Bronchial epithelial cell (primary cell): ENCODE measurements around the gene CHID1. TPM values are rescaled to one million over a fixed set of nuclear protein-coding genes. Genes with fewer than 3 reads are reported as not detected.
A peak's percentile ranks its signal among the peaks of the same experiment; 100 is the strongest.

Experiments
- DNase-seq: peaks from one replicate; pipeline ENCODE4 v3.0.0-alpha.2; 2010; ENCODE audit warnings: low read depth
- FAIRE-seq: peaks from 2 replicates; lab custom pipeline; 2011; peaks lifted over from hg19 to GRCh38; lab: Jason Lieb, UNC
- H3K27me3 ChIP-seq: 2 replicates; pipeline ENCODE4 v1.5.1; 2011; ENCODE audit warnings: low read length; ENCODE audit not compliant: control insufficient read depth, insufficient read depth
- H3K36me3 ChIP-seq: 2 replicates; pipeline ENCODE4 v1.5.1; 2011; ENCODE audit warnings: low read length; ENCODE audit not compliant: control insufficient read depth, insufficient read depth
- H3K4me3 ChIP-seq: 2 replicates; pipeline ENCODE4 v1.5.1; 2011; ENCODE audit warnings: mild to moderate bottlenecking, low read depth, low read length, control low read depth
- CTCF ChIP-seq: IDR thresholded peaks from 2 replicates; pipeline ENCODE4 v1.5.1; 2011; ENCODE audit warnings: mild to moderate bottlenecking, moderate library complexity, low read length, control low read depth, inconsistent platforms; ENCODE audit not compliant: insufficient read depth, severe bottlenecking
- total RNA-seq: library from RNA; depleted of rRNA; stranded (reverse); fragments of >200 nt; gene quantifications from 2 replicates; pipeline ENCODE4 v1.2.1, GENCODE V29; 2014

The CHID1 gene
- total RNA-seq, 1 donor from 2014 or later, result 42.6 TPM

DNA sequence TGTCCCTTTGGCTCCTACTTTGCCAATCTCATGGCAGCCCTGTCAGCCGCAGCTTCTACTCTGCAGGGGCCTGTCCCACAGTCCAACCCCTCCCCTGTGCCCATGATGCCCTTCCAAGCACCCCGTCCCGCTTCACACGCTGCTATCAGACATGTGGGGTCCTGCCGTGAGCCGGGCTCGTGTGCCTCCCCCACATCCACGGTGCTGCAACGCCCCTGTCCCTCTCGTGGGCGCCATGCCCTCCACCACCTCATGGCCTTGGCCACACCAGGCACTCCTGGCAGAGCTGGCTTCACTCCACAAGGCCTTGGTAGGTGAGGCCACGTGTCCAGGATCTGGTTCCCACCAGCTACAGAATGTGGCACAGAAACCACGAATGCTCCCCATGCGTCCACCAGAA lies 23.0 kb downstream of the CHID1 start:
- no peak for TF ChIP-seq CTCF
- no peak for FAIRE-seq
- Histone ChIP-seq H3K36me3 (peaks cover 18% of the 10 kb centered on the region), H3K27me3 (no peaks in the 10 kb centered on the region), H3K4me3 (no peak overlapping the region)
- DNase-seq, result no peak

DNA sequence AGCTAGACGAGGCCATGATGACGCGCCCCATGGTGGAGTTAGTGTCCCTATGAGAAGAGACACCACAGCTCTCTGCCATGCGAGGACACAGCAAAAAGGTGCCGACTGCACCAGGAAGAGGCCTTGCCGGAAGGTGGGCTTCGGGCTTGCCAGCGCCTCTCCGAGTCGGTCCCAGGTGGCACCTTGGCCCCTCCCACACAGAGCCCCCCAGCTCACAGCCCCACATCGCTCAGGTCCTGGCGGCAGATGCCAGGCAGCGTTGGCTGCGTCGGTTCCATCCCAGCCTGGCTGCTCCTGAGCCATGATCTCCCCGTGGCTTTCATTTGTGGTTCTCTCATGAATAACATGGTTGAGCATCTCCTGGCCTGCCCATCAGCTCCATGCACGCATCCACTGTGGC lies 24.0 kb downstream of the CHID1 start:
- DNase-seq (no peak), FAIRE-seq (no peak)
- TF ChIP-seq CTCF, result no peak
- H3K36me3 ChIP-seq, result peaks cover 18% of the 10 kb centered on the region
- H3K4me3 ChIP-seq, result no peak overlapping the region
- no peaks in the 10 kb centered on the region for H3K27me3 ChIP-seq

DNA sequence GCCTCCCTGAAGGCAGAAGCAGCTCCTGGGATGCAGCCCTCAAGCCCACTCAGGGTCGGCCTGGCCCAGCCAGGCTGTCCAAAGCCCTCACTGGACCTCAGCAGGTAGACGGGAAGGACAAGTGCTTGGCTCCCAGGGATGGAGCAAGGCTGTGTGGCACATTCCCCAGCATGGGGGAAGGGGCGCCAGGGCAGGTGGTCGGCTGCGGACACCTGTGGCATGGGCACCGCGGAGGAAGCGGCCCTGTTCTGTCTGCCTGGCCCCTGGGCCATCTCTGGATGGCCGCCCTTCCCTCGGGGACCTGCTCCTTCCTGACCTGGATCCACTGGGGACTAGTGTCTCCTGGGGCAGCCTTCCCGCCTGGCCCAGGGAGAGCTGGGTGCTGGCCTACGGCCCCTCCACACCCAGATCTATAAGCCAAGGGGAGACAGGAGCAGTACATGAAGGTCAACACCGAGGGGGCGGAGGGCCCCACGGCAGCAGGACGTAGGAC lies 26.0 kb downstream of the CHID1 start:
- no peak for TF ChIP-seq CTCF
- no peak for FAIRE-seq
- no peak for DNase-seq
- Histone ChIP-seq H3K4me3 (no peak overlapping the region), H3K36me3 (peaks cover 18% of the 10 kb centered on the region), H3K27me3 (no peaks in the 10 kb centered on the region)

GRCh38 chr11:883527-883926 lies 27.1 kb downstream of the CHID1 start:
- no peak for TF ChIP-seq CTCF
- Histone ChIP-seq H3K27me3 (no peaks in the 10 kb centered on the region), H3K4me3 (no peak overlapping the region), H3K36me3 (peaks cover 13% of the 10 kb centered on the region)
- DNase-seq (no peak), FAIRE-seq (peak; percentile 82)

- DNase-seq, result no peak
- no peaks in the 10 kb centered on the region for H3K27me3 ChIP-seq
- H3K4me3 ChIP-seq, result no peak overlapping the region
- H3K36me3 ChIP-seq, result peaks cover 13% of the 10 kb centered on the region
- TF ChIP-seq CTCF, result no peak
- no peak for FAIRE-seq
Measured at GRCh38 chr11:882596-882995, 28.0 kb downstream of the CHID1 start.

- no peak overlapping the region for H3K4me3 ChIP-seq
- no peak for FAIRE-seq
- H3K27me3 ChIP-seq, result no peaks in the 10 kb centered on the region
- no peak for TF ChIP-seq CTCF
- DNase-seq, result no peak
- H3K36me3 ChIP-seq, result peaks cover 9% of the 10 kb centered on the region
Measured at GRCh38 chr11:880447-880846, 30.2 kb downstream of the CHID1 start.
